Suppressor macrophage treated with lipopolysaccharide for 1 hour (primary cell): ENCODE results near the gene CCT7.

Experiments used
- DNase-seq, 3 donors: peaks; one replicate each; pipeline ENCODE4 v3.0.0-alpha.2; 2020 to 2022

Gene CCT7

DNA sequence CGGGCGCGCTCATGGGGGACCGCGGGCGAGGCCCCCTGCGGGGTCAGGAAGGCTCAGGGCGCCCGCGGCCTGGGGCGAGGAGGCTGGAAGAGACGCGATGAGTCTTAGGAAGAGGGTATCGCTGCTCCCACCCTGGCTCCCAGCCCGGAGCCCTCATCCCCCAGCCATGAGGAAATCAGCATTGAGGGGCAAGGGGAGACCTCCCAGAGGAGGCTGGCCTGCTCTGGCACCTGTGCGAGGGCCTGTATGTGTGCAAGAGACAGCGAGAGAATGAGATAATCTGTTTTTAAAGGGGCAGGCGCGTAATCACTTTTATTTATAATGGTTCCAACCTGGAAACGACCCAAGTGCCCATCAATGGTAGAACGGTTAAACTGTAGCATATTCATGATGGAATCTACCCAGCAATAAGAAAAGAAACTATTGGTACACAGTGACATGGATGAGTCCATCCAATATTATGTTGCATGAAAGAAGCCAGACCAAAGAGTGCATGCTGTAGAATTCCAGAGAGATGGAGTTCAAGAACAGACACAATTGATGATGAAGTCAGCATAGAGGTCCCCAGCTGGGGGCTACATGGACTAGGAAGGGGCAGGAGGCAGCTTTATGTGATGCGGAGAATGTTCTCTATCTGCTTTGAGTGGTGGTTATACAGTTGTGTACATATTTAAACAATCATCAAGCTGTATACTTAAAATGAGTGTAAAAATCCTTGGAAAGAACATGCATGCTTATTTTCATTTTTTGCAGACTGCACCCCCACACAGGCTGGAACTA lies 35.8 kb downstream of the CCT7 start:
- no peak for DNase-seq

- DNase-seq, result no peak
Observed at GRCh38 chr2:73272270-73272669, 38.2 kb downstream of the CCT7 start.

DNA sequence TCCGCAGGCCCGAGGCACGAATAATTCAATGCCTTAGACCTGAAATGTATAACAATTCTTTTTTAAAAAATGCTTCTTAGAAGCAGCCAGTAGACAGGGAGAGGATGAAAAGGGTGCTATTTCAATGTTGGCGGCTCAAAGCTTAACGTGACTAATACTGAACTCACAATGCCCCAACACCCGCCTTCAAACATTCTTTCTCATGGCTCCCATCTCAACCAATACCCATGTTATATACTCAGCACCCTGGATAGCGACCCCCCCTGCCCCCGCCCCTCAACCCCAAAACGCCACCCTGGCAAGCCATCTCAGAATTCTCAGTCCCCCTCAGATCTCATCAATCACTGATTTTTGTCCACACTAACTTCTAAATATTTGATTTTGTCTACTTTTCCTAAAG lies 45.7 kb downstream of the CCT7 start:
- DNase-seq, result no peak

DNA sequence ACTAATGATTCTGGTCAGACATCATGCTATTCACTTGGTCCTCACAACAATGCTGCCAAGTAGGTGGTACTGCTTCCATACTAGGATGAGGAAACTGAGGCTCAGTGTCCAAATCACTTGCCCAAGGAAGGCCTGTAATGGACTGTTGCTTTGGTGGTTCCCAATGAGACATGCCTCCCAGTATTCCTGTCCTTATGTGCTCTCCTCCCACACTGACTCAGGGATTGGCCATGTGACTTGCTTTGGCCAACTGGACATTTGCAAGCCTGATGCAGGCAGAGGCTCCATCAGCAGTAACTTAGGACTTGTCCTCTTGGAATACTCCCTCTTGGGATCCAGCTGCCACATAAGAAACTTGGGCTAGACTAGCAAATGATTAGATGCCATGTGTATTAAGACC lies 47.1 kb downstream of the CCT7 start:
- no peak for DNase-seq

GRCh38 chr2:73282924-73283544 lies 48.9 kb downstream of the CCT7 start:
- no peak for DNase-seq

GRCh38 chr2:73283545-73284295 lies 49.6 kb downstream of the CCT7 start:
- DNase-seq, result peak in 2 of 3 donors; percentile 18 to 42

GRCh38 chr2:73284296-73285158 lies 50.4 kb downstream of the CCT7 start, which contains the start of gene FBXO41:
Gene FBXO41 (minus strand): TSS chr2:73284478. CDS start chr2:73269630, 14,848 bp downstream.
- DNase-seq, result peak; percentile 39 to 70 (median 55)

DNA sequence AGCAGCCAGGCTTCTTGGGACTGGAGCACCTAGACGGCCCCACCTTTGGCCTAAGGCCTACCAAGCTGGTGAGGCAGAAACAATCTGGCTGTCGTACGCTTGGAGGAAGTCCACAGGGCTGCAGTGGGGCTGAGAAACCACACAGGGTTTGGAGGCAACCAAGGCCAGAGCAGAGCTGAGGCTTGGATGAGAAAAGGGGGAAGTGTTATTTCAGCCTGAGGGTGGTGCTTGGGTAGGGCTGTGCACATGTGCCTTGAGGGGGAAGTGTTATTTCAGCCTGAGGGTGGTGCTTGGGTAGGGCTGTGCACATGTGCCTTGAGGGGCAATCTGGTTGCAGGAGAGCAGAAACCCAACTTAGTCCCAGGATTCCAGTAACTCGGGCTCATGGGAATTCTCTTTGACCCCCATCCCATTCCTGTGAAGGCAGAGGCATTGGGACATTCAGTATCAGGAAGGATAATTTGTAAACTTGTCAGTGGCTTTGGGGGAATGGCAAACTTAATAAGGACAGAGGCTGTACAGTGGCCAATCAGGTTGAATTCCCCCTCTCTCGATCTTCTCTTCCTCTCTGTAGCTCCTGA lies 51.1 kb downstream of the CCT7 start:
- DNase-seq, result peak; percentile 73 to 75 (median 74)

GRCh38 chr2:73286134-73286655 lies 52.1 kb downstream of the CCT7 start:
- no peak for DNase-seq

GRCh38 chr2:73289304-73289703 lies 55.2 kb downstream of the CCT7 start:
- no peak for DNase-seq

DNA sequence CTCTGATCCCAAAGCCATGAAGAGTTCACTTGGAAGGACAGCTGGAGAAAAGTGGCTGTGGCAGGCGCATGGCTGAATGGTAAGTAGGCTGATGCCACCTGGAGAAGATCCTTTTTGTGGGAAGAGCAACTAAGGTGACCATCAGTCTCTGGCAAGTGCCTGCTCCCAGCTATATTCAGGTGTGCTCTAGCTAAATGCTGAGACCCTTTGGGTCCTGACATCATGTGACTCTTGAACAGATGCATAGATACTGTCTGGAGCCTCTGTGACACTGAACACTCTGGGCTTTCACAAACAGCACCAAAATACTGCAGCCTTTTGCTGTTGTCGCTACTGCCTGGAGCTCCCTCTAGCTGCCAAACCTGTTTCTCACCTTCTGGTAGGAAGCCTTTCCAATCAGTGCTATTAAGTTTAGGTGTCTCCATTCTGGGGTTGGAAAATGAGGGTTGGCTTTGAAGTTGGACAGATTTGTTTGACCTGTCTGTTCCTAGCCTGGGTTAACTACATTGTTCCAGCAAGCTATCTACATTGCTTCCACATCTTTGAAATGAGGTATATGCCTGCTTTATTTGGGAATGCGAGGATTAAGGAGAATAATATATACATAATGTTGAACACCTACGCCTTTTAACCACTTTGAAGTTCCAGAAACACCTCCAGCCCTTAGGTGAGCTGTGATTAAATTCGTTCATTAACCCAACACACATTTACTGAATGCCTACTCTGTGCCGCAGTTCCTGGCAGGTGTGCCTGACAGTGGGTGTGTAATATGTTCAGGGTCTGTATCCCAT lies 56.1 kb downstream of the CCT7 start:
- DNase-seq, result peak; percentile 57 to 60 (median 57)

DNA sequence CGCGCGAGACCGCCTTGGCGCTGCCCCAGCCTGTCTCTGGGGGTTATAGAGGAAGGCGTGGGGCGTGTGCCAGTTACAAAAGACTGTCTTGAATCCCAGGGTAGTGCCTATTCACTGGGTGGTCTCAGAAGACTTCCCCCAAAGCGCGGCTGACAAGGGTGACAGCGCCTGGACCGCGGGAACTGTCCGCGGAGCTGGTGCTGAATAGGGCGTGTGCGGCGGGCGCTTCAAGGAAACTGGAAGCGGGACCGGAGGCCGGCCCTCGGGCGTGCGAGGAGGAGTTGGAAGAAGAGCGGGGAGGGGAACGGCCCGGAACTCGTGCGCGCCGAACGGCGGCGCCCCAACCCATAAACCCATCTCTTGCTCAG lies 57.0 kb downstream of the CCT7 start:
- DNase-seq, result peak; percentile 71 to 90 (median 82)

DNA sequence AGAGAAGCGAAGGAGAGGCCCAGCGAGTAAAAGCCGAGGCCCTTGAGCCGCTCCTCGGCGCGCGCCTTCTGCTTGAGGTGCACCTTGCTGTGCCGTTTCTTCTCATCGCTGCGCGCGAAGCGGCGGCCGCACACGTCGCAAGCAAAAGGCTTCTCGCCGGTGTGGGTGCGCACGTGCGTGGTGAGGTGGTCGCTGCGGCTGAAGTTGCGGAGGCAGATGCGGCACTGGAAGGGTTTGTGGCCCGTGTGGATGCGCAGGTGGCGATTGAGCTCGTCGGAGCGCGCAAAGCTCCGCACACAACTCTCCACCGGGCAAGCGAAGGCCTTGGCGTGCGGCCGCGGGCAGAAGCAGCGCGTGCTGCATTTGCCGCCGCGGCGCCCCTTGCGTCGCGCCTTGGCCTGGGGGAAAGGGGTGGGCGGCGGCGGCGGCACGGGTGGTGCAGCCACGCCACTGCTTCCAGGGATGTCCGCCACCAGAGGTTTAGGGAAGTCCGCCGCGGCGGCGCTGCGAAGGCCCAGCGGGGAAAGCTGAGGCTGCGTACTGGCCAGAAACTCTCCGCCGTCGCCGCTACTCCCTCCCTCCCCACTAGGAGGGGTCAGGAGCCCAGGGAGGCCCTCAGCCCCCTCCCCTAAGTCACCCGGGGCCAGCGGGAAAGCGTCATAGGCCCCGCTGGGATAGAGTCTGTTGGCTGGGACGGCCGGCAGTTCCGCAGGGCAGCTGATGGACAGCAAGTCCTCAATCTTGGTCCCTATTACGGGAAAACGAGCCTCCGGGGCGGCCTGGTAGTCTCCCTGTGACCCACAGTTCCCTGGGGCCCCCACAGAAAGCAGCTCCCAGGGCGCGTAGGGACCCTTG lies 57.6 kb downstream of the CCT7 start:
- DNase-seq, result peak; percentile 65 to 84 (median 69)

- DNase-seq, result no peak
Observed at GRCh38 chr2:73292316-73292905, 58.3 kb downstream of the CCT7 start.

- peak in 2 of 3 donors; percentile 5 to 24 for DNase-seq
Observed at GRCh38 chr2:73292906-73293533, 58.9 kb downstream of the CCT7 start.

GRCh38 chr2:73293534-73294171 lies 59.5 kb downstream of the CCT7 start, which contains the start of gene EGR4:
Gene EGR4 (minus strand): TSS chr2:73293548. CDS start chr2:73293317, 231 bp downstream.
- peak; percentile 92 to 95 (median 93) for DNase-seq

GRCh38 chr2:73294239-73294638 lies 60.1 kb downstream of the CCT7 start:
- DNase-seq, result no peak

GRCh38 chr2:73295751-73296400 lies 61.8 kb downstream of the CCT7 start:
- DNase-seq, result peak in 1 of 3 donors; percentile 17
